Cardiac septum (tissue), 1 donor: ENCODE results near the gene ARFGAP1. TPM values are rescaled to one million over a fixed set of nuclear protein-coding genes. Genes with fewer than 3 reads are reported as not detected.
"Not testable (repeated sequence)": the region's sequence is repeated elsewhere in the genome, so short reads cannot be mapped to it uniquely, and the experiment has no call there.

ENCODE experiments used
- DNase-seq: peaks from one replicate; pipeline ENCODE4 v3.0.0-alpha.2; 2020; ENCODE audit warnings: low spot score
- intact Hi-C: fragments of 100-400 bp; cut with DNase I; formaldehyde crosslinking; loops from one replicate; pipeline ENCODE4 v1.14.0; 2022
- total RNA-seq: library from RNA; stranded (reverse); fragmentation: NEBNext Ultra II Directional; extraction: Animal tissue kit (Norgen Biotek cat#: 25700); gene quantifications from one replicate; pipeline ENCODE4 v1.2.1, GENCODE V29; 2021
- donor health status: DM: no; HTN: no; CAD: no.

Gene ARFGAP1
- total RNA-seq, 1 donor from 2014 or later, result 49.5 TPM

DNA sequence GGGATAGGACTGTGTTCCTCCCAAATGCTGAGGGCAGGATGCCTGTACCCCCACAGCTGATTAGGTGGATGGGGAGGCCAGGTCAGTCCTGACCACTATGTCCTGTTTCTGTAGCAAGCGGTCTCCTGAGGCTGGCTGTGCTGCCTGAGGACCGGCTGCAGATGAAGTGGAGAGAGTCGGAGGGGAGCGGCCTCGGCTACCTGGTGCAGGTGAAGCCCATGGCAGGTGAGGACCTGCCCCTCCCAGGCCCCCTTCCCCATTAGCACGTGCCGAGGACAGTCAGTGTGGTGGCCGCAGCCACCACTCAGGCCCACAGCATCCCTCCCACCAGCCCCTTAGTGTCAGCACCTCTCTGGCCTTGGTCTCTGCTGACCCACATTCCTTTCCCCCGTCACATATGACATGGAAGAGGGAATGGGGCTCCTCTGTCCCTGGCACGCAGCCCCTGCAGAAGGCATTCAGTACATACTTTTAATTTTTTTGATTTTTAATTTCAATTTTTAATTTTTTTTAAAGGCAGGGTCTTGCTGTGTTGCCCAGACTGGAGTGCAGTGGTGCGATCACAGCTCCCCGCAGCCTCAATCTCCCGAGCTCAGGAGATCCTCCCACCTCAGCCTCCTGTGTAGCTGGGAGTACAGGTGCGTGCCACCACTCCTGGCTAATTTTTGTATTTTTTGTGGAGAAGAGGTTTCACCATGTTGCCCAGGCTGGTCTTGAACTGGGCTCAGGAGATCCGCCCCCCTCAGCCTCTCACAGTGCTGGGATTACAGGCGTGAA, 25.4 kb downstream of the ARFGAP1 start:
- intact Hi-C loops, result no loop called here
- no peak for DNase-seq

- DNase-seq, result no peak
- intact Hi-C loops, result no loop called here
Measured at GRCh38 chr20:63298731-63299312, 26.2 kb downstream of the ARFGAP1 start.

DNA sequence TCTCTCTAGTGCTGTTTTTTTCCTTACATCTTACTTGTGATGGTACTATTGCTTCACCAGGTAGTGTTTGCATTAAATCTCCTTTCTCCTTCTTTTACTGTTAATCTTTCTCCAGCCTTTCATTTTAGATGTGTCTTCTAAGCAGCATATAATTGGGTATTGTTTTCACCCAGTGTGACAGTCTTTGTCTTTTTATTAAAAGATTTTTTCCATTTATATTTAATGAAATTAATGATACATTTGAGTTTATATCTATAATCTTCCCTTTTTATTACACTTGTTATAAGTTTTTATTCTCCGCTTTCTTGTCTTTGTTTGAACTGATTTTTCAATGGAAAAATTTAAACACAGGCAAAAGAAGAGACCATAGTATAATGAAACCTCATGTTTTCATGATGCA, 29.1 kb downstream of the ARFGAP1 start:
- DNase-seq, result no peak
- intact Hi-C loops, result no loop called here

DNA sequence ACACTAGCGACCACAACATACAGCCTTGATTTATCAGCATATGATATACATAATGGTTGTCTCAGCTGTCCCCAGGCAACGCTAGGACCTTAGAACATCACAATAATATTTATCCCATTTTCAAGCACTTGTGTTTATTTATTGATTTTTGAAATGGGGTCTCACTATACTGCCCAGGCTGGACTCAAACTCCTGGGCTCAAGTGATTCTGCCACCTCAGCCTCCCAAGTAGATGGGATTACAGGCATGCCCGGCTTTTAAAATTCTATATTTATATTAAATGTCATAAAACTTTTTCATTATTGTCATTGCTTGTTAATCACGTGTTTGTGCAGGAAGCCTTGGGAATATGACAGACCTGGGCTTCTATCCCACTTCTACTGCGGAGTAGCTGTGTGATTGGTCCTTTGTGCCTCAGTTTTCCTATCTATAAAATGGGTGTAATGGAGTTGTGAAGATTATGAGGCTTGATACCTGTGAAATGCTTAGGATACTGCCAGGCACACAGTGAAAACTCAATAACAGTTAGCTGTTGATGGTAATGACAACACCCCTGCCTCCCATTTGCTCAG, 30.6 kb downstream of the ARFGAP1 start:
- DNase-seq, result no peak
- intact Hi-C loops, result no loop called here

GRCh38 chr20:63305393-63305792, 32.8 kb downstream of the ARFGAP1 start:
- no peak for DNase-seq
- intact Hi-C loops, result no loop called here

- intact Hi-C loops, DNase-seq: not testable (repeated sequence)
Measured at GRCh38 chr20:63305933-63306672, 33.5 kb downstream of the ARFGAP1 start.

GRCh38 chr20:63306673-63307537, 34.3 kb downstream of the ARFGAP1 start:
- no peak for DNase-seq
- intact Hi-C loops, result no loop called here

GRCh38 chr20:63307538-63308217, 35.1 kb downstream of the ARFGAP1 start:
- intact Hi-C loops, result no loop called here
- DNase-seq, result no peak

DNA sequence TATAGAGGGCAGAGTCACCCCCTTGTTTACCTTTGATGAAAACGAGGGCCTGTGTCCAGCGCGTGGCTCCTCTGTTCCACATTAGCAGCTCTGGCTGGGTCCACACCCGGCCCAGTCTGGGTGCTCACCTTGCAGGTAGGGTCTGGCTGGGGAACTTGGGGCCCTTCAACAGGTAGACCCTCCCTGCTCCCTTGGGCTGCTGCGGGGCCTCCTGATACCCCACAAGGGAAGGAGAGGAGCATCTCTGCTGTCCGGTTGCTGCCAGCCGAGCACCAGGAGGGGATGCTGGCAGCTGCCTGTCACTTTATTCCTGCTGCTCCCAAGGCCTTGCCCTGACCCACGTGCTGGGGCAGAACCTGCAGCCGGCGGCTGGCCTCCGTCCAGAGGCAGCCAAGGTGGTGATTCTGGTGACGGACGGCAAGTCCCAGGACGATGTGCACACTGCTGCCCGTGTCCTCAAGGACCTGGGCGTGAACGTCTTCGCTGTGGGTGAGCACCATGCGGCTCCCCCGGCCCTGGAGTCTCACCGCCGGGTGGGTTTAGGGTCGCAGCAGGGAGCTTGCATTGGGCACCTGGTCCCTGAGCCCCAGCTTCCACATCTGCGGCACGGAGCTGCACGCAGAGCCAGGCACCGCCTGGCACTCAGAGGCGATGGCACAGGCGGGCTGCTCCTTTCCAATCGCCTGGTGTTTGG, 35.8 kb downstream of the ARFGAP1 start:
- intact Hi-C loops, result no loop called here
- DNase-seq, result no peak

- intact Hi-C loops, result loop anchor here (1.0 kb wide), 1 partner anchor 72 kb away; no protein-coding TSS in a partner anchor
- no peak for DNase-seq
Measured at GRCh38 chr20:63309261-63310071, 36.9 kb downstream of the ARFGAP1 start.

- intact Hi-C loops, result no loop called here
- DNase-seq, result no peak
Measured at GRCh38 chr20:63310265-63310991, 37.8 kb downstream of the ARFGAP1 start.

DNA sequence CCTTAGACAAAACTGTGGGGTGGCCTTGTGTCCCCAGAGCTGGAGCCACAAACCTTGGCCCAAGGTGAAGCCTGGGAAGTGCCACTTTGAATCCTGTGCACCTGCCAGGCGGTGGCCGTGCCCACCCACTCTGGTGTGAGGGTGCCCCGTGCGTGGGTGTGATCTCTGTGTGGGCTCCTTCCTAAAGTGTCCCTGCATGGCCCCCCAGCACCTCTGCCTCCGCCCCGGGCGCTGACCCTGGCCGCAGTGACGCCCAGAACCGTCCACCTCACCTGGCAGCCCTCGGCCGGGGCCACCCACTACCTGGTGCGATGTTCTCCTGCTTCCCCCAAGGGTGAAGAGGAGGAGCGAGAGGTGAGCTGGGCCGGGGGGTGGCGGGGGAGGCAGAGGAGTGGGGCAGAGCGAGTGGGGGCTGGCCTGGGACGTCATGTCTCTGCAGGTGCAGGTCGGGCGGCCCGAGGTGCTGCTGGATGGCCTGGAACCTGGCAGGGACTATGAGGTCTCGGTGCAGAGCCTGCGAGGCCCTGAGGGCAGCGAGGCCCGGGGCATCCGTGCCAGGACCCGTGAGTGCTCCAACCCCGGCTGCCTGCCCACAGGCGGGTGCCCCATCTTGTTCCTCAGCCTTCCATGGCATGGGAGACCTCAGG, 38.7 kb downstream of the ARFGAP1 start:
- intact Hi-C loops, result no loop called here
- no peak for DNase-seq

- intact Hi-C loops, result no loop called here
- DNase-seq, result no peak
Measured at GRCh38 chr20:63311833-63312243, 39.2 kb downstream of the ARFGAP1 start.

DNA sequence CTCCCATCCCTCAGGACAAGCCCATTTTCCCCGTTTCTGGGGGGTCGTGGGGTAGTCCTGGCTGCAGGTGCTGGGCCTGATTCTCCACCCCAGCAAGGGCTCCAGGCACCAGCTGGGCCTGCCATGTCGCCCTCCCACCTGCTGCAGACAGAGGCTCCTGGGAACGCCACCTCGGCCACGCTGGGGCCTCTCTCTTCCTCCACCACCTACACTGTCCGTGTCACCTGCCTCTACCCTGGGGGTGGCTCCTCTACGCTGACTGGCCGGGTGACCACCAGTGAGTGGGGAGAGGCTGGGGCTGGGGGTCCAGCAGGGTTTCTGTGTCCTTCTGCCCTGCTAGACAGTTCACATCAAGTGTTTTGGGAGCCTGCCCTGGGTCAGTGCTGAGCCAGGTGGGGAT, 39.7 kb downstream of the ARFGAP1 start:
- no peak for DNase-seq
- intact Hi-C loops, result no loop called here

GRCh38 chr20:63312690-63313348, 40.2 kb downstream of the ARFGAP1 start:
- intact Hi-C loops, result no loop called here
- no peak for DNase-seq
